GM23338 (cell line): ENCODE data around the gene ITPR3. TPM values are rescaled to one million over a fixed set of nuclear protein-coding genes. Genes with fewer than 3 reads are reported as not detected.
A peak's percentile ranks its signal among the peaks of the same experiment; 100 is the strongest.

Source experiments
- ATAC-seq: fragments of 200-7000 bp; cut with Tn5 transposase; 3 replicates; pipeline ENCODE4 v1.9.1; 2020
- DNase-seq: peaks from one replicate; pipeline ENCODE4 v3.0.0-alpha.2; 2015; ENCODE audit warnings: low spot score
- H2AFZ ChIP-seq: fragments of 200-600 bp; sonication (generic); 2 replicates; pipeline ENCODE4 v1.8.0; 2016; ENCODE audit warnings: antibody characterized with exemption, mild to moderate bottlenecking, moderate library complexity
- H3F3A ChIP-seq: fragments of 200-600 bp; sonication (generic); replicated peaks from 2 replicates; pipeline ENCODE4 v1.8.0; 2017; ENCODE audit warnings: antibody characterized with exemption, mixed run types, low read depth
- H3K27ac ChIP-seq: fragments of 200-600 bp; sonication (generic); 2 replicates; pipeline ENCODE4 v1.6.1; 2016; ENCODE audit warnings: low read depth
- H3K27me3 ChIP-seq: fragments of 200-600 bp; sonication (generic); 2 replicates; pipeline ENCODE4 v1.8.0; 2016; ENCODE audit warnings: mild to moderate bottlenecking, mixed run types, moderate library complexity; ENCODE audit not compliant: insufficient read depth
- H3K36me3 ChIP-seq: fragments of 200-600 bp; sonication (generic); 2 replicates; pipeline ENCODE4 v1.8.0; 2016; ENCODE audit warnings: mild to moderate bottlenecking; ENCODE audit not compliant: insufficient read depth
- H3K4me1 ChIP-seq: fragments of 200-600 bp; sonication (generic); 2 replicates; pipeline ENCODE4 v1.8.0; 2016; ENCODE audit warnings: mild to moderate bottlenecking, moderate library complexity; ENCODE audit not compliant: insufficient read depth
- H3K4me2 ChIP-seq: fragments of 200-600 bp; sonication (generic); 2 replicates; pipeline ENCODE4 v1.7.1; 2017; ENCODE audit warnings: mixed run types
- H3K4me3 ChIP-seq: fragments of 200-600 bp; sonication (generic); 2 replicates; pipeline ENCODE4 v1.6.1; 2016; ENCODE audit warnings: mixed run types
- H3K79me2 ChIP-seq: fragments of 200-600 bp; sonication (generic); replicated peaks from 2 replicates; pipeline ENCODE4 v1.8.0; 2017; ENCODE audit warnings: mild to moderate bottlenecking; ENCODE audit not compliant: insufficient read depth
- H3K9me2 ChIP-seq: fragments of 200-600 bp; sonication (generic); 2 replicates; pipeline ENCODE4 v1.8.0; 2017; ENCODE audit not compliant: insufficient read depth
- H4K20me1 ChIP-seq: fragments of 200-600 bp; sonication (generic); replicated peaks from 2 replicates; pipeline ENCODE4 v1.8.0; 2017; ENCODE audit warnings: mild to moderate bottlenecking; ENCODE audit not compliant: insufficient read depth
- H3K27ac Mint-ChIP-seq: 2 replicates; pipeline ENCODE4 v1.8.0; 2020; ENCODE audit warnings: inconsistent platforms, mild to moderate bottlenecking, moderate library complexity, mixed read lengths
- H3K27me3 Mint-ChIP-seq: 3 replicates; pipeline ENCODE4 v1.8.0; 2022; ENCODE audit warnings: low read depth, mild to moderate bottlenecking, moderate library complexity, mixed read lengths, inconsistent platforms; ENCODE audit not compliant: insufficient read depth, poor library complexity
- H3K36me3 Mint-ChIP-seq: 3 replicates; pipeline ENCODE4 v1.8.0; 2021; ENCODE audit warnings: low read depth, mild to moderate bottlenecking, inconsistent platforms, moderate library complexity, mixed read lengths
- H3K4me1 Mint-ChIP-seq: 3 replicates; pipeline ENCODE4 v1.8.0; 2020; ENCODE audit warnings: mild to moderate bottlenecking, inconsistent platforms, mixed read lengths
- H3K4me3 Mint-ChIP-seq: 3 replicates; pipeline ENCODE4 v1.8.0; 2021; ENCODE audit warnings: moderate library complexity, mild to moderate bottlenecking, inconsistent platforms, mixed read lengths
- H3K9me3 Mint-ChIP-seq: 3 replicates; pipeline ENCODE4 v1.8.0; 2020; ENCODE audit warnings: moderate library complexity, mild to moderate bottlenecking, inconsistent platforms, mixed read lengths
- EZH2 ChIP-seq: fragments of 200-600 bp; sonication (generic); IDR thresholded peaks from one replicate; pipeline ENCODE4 v1.8.0; 2017; ENCODE audit warnings: antibody characterized with exemption, mild to moderate bottlenecking, low read depth; ENCODE audit not compliant: unreplicated experiment
- NANOG ChIP-seq: IDR thresholded peaks from 2 replicates; pipeline ENCODE4 v1.6.1; 2016; ENCODE audit warnings: antibody characterized with exemption, borderline replicate concordance
- POLR2AphosphoS5 ChIP-seq: IDR thresholded peaks from 2 replicates; pipeline ENCODE4 v1.6.1; 2016; ENCODE audit warnings: antibody characterized with exemption, low read depth
- REST ChIP-seq: IDR thresholded peaks from one replicate; pipeline ENCODE4 v1.6.1; 2018; ENCODE audit warnings: antibody characterized with exemption; ENCODE audit not compliant: unreplicated experiment
- polyA plus RNA-seq: library from polyadenylated mRNA; unstranded; fragments of >200 nt; fragmentation: Nextera tagmentation; extraction: Ambion mirVana; gene quantifications from 2 replicates; pipeline ENCODE4 v1.2.1, GENCODE V29; 2016
- total RNA-seq: library from RNA; depleted of rRNA; stranded (reverse); fragments of >200 nt; shearing (Covaris generic); gene quantifications from 2 replicates; pipeline ENCODE4 v1.2.3, GENCODE V29; 2014
- TF ChIP-seq, protein P1 (sequence below): fragments of 250-450 bp; sonication (Bioruptor Pico); IDR thresholded peaks from 2 replicates; pipeline ENCODE4 v1.5.0; 2020; ENCODE audit warnings: mild to moderate bottlenecking, moderate library complexity

ITPR3 gene
- total and polyA plus RNA-seq, 2 experiments from 2014 or later, result 7.3 to 31.9 TPM

DNA sequence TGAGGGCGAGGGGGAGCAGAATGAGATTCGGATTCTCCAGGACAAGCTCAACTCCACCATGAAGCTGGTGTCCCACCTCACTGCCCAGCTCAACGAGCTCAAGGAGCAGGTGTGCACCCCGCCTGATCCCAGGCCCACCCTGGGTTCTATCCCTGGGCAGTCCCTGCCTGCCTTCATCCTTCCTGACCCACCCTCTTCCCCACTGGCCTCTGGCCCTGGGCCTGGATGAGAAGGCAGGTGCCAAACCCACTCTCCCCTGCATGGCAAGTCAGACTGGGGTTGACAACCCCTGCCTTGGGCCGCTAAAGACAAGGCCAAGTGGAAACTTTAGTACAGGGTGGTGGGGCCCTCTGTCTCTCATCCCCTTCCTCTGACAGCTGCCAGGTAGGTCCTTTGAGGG is 73.9 kb downstream of the ITPR3 start:
- TF ChIP-seq REST (no peak), EZH2 (no peak), POLR2AphosphoS5 (0 out of 2 replicates have a peak, but pooled peaks have one; percentile 13)
- H3K27ac ChIP-seq, result no peak overlapping the region
- ATAC-seq (no peak), DNase-seq (no peak)
- Mint-ChIP-seq H3K4me3 (no peak overlapping the region), H3K36me3 (peaks cover 65% of the 10 kb centered on the region), H3K27me3 (peaks cover 24% of the 10 kb centered on the region), H3K27ac (no peak overlapping the region), H3K4me1 (peaks cover 29% of the 10 kb centered on the region), H3K9me3 (no peaks in the 10 kb centered on the region)
- H3K4me3 ChIP-seq, result no peak overlapping the region
- no peaks in the 10 kb centered on the region for H3K9me2 ChIP-seq
- H3K4me1 ChIP-seq, result no peaks in the 10 kb centered on the region
- H3K36me3 ChIP-seq, result peaks cover 13% of the 10 kb centered on the region; the same call in 1 of the 2 replicates
- H3F3A ChIP-seq, result no peaks in the 10 kb centered on the region
- no peak overlapping the region for H2AFZ ChIP-seq
- H3K4me2 ChIP-seq, result no peak overlapping the region
- H4K20me1 ChIP-seq, result peaks cover 6% of the 10 kb centered on the region
- 0 out of 2 replicates have a peak, but pooled peaks cover 3% of the 10 kb centered on the region for H3K79me2 ChIP-seq
- H3K27me3 ChIP-seq, result no peaks in the 10 kb centered on the region

DNA sequence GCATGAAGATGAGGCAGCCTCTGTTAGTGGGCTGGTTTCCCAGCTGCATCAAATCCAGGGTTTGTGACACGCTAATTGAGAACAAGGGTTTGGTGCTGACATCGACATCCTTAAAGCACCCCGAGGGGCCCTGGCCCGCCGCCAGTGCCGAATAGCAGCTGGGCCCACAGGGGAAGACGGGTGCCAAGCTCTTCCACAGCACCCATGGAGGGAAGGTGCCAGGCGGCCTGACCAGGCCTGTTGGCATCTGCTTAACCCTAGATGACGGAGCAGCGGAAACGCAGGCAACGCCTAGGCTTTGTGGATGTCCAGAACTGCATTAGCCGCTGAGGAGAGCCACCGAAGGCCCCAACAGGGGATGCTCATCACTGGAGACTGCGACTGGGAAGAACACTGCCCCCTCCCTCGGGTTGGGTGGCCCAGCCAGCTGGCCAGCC is 74.3 kb downstream of the ITPR3 start:
- Histone ChIP-seq H3K9me2 (no peaks in the 10 kb centered on the region), H3K36me3 (peaks cover 16% of the 10 kb centered on the region; the same call in 1 of the 2 replicates), H4K20me1 (peaks cover 6% of the 10 kb centered on the region), H2AFZ (no peak overlapping the region), H3K79me2 (0 out of 2 replicates have a peak, but pooled peaks cover 3% of the 10 kb centered on the region), H3K27ac (no peak overlapping the region), H3F3A (no peaks in the 10 kb centered on the region), H3K4me1 (0 out of 2 replicates have a peak, but pooled peaks cover 2% of the 10 kb centered on the region), H3K4me2 (no peak overlapping the region), H3K4me3 (no peak overlapping the region), H3K27me3 (no peaks in the 10 kb centered on the region)
- no peak for DNase-seq
- TF ChIP-seq NANOG, result no peak
- TF ChIP-seq, protein P1, sequence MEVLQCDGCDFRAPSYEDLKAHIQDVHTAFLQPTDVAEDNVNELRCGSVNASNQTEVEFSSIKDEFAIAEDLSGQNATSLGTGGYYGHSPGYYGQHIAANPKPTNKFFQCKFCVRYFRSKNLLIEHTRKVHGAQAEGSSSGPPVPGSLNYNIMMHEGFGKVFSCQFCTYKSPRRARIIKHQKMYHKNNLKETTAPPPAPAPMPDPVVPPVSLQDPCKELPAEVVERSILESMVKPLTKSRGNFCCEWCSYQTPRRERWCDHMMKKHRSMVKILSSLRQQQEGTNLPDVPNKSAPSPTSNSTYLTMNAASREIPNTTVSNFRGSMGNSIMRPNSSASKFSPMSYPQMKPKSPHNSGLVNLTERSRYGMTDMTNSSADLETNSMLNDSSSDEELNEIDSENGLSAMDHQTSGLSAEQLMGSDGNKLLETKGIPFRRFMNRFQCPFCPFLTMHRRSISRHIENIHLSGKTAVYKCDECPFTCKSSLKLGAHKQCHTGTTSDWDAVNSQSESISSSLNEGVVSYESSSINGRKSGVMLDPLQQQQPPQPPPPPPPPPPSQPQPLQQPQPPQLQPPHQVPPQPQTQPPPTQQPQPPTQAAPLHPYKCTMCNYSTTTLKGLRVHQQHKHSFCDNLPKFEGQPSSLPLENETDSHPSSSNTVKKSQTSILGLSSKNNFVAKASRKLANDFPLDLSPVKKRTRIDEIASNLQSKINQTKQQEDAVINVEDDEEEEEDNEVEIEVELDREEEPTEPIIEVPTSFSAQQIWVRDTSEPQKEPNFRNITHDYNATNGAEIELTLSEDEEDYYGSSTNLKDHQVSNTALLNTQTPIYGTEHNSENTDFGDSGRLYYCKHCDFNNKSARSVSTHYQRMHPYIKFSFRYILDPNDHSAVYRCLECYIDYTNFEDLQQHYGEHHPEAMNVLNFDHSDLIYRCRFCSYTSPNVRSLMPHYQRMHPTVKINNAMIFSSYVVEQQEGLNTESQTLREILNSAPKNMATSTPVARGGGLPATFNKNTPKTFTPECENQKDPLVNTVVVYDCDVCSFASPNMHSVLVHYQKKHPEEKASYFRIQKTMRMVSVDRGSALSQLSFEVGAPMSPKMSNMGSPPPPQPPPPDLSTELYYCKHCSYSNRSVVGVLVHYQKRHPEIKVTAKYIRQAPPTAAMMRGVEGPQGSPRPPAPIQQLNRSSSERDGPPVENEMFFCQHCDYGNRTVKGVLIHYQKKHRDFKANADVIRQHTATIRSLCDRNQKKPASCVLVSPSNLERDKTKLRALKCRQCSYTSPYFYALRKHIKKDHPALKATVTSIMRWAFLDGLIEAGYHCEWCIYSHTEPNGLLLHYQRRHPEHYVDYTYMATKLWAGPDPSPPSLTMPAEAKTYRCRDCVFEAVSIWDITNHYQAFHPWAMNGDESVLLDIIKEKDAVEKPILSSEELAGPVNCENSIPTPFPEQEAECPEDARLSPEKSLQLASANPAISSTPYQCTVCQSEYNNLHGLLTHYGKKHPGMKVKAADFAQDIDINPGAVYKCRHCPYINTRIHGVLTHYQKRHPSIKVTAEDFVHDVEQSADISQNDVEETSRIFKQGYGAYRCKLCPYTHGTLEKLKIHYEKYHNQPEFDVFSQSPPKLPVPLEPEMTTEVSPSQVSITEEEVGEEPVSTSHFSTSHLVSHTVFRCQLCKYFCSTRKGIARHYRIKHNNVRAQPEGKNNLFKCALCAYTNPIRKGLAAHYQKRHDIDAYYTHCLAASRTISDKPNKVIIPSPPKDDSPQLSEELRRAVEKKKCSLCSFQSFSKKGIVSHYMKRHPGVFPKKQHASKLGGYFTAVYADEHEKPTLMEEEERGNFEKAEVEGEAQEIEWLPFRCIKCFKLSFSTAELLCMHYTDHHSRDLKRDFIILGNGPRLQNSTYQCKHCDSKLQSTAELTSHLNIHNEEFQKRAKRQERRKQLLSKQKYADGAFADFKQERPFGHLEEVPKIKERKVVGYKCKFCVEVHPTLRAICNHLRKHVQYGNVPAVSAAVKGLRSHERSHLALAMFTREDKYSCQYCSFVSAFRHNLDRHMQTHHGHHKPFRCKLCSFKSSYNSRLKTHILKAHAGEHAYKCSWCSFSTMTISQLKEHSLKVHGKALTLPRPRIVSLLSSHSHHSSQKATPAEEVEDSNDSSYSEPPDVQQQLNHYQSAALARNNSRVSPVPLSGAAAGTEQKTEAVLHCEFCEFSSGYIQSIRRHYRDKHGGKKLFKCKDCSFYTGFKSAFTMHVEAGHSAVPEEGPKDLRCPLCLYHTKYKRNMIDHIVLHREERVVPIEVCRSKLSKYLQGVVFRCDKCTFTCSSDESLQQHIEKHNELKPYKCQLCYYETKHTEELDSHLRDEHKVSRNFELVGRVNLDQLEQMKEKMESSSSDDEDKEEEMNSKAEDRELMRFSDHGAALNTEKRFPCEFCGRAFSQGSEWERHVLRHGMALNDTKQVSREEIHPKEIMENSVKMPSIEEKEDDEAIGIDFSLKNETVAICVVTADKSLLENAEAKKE (CRISPR knock-in tag), result no peak
- 0 out of 2 replicates have a peak, but pooled peaks have one; percentile 9 for TF ChIP-seq POLR2AphosphoS5
- Mint-ChIP-seq H3K4me3 (no peak overlapping the region), H3K9me3 (no peaks in the 10 kb centered on the region), H3K36me3 (peaks cover 70% of the 10 kb centered on the region), H3K4me1 (peaks cover 33% of the 10 kb centered on the region), H3K27ac (no peak overlapping the region), H3K27me3 (peaks cover 24% of the 10 kb centered on the region)
- no peak for ATAC-seq
